ENCODE results near the gene KCP. TPM values are rescaled to one million over a fixed set of nuclear protein-coding genes. Genes with fewer than 3 reads are reported as not detected.

Gene KCP
- total RNA-seq, 4 donors from 2014 or later: 0.07 to 0.68 (median 0.21) TPM; not detected in 1

GRCh38 chr7:128906766-128907559, 3.5 kb downstream of the KCP start:
- peak in 1 of 2 donors; percentile 61 for DNase-seq (ENCODE audit: low spot score in 2 of 2)
- 78 to 83% methylated on average over 13 to 19 of the region's 19 CpGs for WGBS, 2 donors
- TF ChIP-seq POLR2A (IDR thresholded peaks at IDR 0.05) (no peak), CTCF (IDR thresholded peaks at IDR 0.05) (no peak)
- intact Hi-C loops (cut with DNase I; ENCODE audit: low total_unique reads): no loop called here
- no peak overlapping the region for H3K4me3 ChIP-seq (ENCODE audit: low read depth, poor library complexity, severe bottlenecking)

- no peak for TF ChIP-seq CTCF (IDR thresholded peaks at IDR 0.05)
- TF ChIP-seq POLR2A (IDR thresholded peaks at IDR 0.05): no peak
- peak in 1 of 2 donors; percentile 74 for DNase-seq (ENCODE audit: low spot score in 2 of 2)
- H3K4me3 ChIP-seq (ENCODE audit: low read depth, poor library complexity, severe bottlenecking): no peak overlapping the region
- WGBS, 2 donors: 85 to 91% methylated on average over 5 of the region's 5 CpGs
- intact Hi-C loops (cut with DNase I; ENCODE audit: low total_unique reads): no loop called here
These were observed 4.3 kb downstream of the KCP start for GRCh38 chr7:128906001-128906765.

- H3K4me3 ChIP-seq (ENCODE audit: low read depth, poor library complexity, severe bottlenecking): no peak overlapping the region
- 44 to 45% methylated on average over 8 of the region's 8 CpGs for WGBS, 2 donors
- DNase-seq (ENCODE audit: low spot score in 2 of 2): peak in 1 of 2 donors; percentile 77
- intact Hi-C loops (cut with DNase I; ENCODE audit: low total_unique reads): no loop called here
- TF ChIP-seq POLR2A (IDR thresholded peaks at IDR 0.05) (no peak), CTCF (IDR thresholded peaks at IDR 0.05) (no peak)
These were observed 5.9 kb downstream of the KCP start for GRCh38 chr7:128904381-128905197.

GRCh38 chr7:128903621-128904361, 6.7 kb downstream of the KCP start:
- intact Hi-C loops (cut with DNase I; ENCODE audit: low total_unique reads): no loop called here
- peak in 1 of 2 donors; percentile 66 for DNase-seq (ENCODE audit: low spot score in 2 of 2)
- no peak overlapping the region for H3K4me3 ChIP-seq (ENCODE audit: low read depth, poor library complexity, severe bottlenecking)
- TF ChIP-seq CTCF (IDR thresholded peaks at IDR 0.05): no peak
- TF ChIP-seq POLR2A (IDR thresholded peaks at IDR 0.05): no peak
- WGBS, 2 donors: 83% methylated on average over 12 of the region's 14 CpGs

Data from lower leg skin (tissue), 4 donors.